ENCODE data around the gene CPT1A.
A peak's percentile ranks its signal among the peaks of the same experiment; 100 is the strongest.

Gene CPT1A

GRCh38 chr11:68761801-68762200 is 79.9 kb downstream of the CPT1A start:
- DNase-seq = no peak

GRCh38 chr11:68759991-68760390 is 81.7 kb downstream of the CPT1A start:
- DNase-seq = no peak

- no peak for DNase-seq
These were observed 84.0 kb downstream of the CPT1A start for GRCh38 chr11:68757711-68758110.

DNA sequence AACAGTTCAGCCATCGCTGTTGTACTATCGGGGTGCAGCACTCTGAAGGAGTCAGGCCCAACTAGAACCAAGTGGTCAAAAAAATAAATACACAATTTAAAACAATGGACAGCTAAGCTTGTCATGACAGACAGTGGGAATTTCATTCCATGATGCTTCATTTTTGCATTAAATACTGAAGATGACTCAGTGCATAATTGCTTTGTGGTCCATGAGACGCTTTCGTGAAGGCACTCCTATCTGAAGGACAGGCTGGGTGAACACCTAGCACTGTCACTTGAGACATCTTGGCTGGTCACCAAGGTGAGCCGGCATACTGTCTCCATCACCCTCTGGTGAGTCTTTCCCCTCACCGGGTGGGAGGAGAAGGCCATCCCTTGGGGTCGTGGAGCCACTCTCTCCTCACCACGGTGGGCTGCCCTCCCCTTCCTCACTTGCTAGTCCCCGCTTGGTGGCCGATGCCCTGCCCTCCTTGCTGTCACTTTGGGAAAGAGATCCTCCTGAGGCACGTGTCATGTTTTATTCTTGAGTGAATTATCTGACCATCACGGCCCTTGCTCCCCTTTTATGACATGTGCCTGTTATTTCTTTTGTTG is 85.4 kb downstream of the CPT1A start:
- DNase-seq = no peak

- no peak for DNase-seq
These were observed 88.4 kb downstream of the CPT1A start for GRCh38 chr11:68753300-68753699.

DNA sequence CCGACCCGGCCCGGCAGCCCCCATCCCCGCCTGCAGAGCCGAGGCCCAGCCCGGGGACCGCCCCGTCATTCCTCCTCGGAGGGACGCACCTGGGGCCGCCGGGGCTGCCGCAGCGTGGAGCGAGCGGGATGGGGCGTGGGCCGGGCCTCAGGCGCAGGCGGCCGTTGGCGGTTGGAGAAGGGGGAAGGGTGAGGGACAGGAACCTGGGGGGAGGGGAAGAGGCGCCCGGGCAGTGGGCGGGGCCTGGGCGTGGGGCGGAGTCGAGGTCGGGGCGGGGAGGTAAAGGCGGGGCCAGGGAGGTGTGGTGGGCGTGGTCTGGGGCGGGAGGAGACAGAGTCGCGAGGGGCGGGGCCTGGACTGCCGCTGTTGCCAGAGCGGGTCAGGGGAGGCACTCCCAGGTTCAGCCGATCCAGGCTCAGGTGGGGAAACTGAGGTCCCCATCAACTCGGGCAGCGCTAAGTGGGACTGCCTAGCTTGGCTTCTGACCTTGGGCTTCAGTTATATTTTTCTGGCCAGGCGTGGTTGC is 90.3 kb downstream of the CPT1A start, which contains the start of gene TESMIN:
TSS of gene TESMIN (minus strand) at position 190 of the 526 bp plus-strand sequence. CDS start 860 bp downstream, outside the sequence.
- peak in 45 of 56 donors; percentile 2 to 82 (median 39) for DNase-seq

- no peak for DNase-seq
These were observed 90.8 kb downstream of the CPT1A start for GRCh38 chr11:68751004-68751325.

DNA sequence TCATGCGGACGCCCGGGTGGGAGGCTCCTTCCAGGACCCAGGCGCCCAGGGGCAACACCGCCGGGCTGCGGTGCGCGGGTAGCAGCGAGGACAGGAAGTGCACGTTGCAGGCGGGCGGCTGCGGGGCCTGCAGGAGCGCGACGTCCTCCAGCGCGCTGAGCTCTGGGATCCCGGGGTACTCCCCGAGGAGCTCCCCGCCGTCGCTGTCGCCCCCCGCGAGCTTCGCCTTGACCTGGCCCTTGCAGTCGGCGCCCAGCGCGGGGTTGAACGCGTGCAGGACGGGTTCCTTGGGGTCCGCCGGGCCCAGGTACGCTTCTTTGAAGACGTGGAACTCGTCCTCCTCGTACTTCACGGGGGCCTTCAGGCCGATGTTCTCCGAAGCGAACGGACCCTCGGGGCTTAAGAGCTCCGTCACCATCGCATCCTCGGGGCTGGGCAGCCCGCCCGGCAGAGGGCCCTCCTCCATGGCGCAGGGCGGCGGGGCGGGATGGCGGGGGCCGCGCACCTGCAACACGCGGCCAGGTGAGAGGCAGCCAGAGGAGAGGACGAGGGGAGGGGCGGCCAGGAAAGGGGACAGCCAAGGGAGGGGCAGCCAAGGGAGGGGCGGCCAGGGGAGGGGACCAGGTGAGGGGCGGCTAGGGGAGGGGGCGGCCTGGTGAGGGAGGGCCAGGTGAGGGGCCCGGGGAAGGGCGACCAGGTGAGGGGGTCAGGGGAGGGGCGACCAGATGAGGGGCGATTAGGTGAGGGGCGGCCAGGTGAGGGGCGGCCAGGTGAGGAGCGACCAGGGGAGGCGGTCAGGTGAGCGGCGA is 91.3 kb downstream of the CPT1A start:
- no peak for DNase-seq

DNA sequence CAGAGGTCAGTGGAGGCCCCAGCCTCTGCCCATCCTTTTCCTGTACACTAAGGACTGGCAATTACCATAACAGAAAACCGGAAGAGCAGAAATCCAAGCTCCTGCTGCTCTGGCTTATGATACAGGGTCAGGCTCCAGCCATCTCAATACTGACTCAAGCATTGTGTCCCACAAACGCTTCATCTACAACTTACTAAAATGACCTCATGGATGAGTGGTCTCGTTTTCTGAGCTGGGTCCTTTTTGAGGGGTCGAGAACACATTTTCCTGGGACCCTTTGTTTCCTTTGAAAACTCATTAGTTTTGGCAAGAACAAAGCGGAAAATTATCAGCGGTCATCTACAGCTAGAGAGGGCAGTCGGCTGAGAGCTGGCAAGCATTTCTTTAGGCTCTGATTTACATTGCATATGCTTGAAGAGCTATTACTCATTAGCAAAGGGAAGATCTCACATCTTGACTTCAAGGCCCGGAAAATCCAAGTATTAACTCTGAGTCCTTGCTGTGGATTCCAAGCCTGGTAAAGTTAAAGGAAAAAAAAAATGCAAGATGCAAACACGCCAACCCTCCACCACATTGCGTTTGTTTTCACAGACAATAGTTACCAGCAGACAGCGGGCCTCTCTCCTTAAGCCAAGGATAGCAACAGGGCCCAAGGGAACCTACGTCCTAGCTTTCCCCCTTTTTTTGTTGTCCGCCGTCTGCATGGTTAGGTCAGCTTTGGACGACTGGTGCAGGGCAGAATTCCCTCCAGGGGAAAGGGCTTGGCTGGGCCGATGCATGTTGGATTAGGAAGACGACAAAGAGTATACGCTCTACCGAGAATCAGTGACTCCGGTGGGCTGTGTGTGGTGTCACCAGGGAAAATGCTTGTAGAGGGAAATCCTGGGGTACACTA is 92.2 kb downstream of the CPT1A start:
- no peak for DNase-seq

GRCh38 chr11:68748061-68748460 is 93.7 kb downstream of the CPT1A start:
- no peak for DNase-seq

- DNase-seq = no peak
These were observed 98.2 kb downstream of the CPT1A start for GRCh38 chr11:68743539-68743938.

GRCh38 chr11:68741463-68741862 is 100.3 kb downstream of the CPT1A start:
- DNase-seq = no peak

DNA sequence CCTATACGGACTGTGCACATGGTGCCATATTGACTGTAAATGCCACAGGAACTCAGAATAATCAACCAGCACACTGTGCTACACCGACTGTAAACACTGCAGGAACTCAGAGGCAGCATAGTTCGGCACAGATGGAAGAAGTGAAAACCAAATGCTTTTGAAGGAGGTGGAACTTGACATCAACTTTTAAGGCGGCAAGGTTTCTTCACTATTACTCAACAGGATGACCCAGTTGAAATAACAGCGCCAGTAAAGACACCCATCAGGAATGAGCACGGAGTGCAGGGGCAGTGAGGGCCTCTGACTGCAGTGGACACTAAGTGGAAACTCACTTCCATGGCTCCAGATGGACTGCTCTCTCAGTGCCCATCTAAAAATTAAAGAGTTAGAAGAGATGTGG is 106.1 kb downstream of the CPT1A start:
- no peak for DNase-seq

GRCh38 chr11:68735125-68735524 is 106.6 kb downstream of the CPT1A start:
- DNase-seq = no peak

DNA sequence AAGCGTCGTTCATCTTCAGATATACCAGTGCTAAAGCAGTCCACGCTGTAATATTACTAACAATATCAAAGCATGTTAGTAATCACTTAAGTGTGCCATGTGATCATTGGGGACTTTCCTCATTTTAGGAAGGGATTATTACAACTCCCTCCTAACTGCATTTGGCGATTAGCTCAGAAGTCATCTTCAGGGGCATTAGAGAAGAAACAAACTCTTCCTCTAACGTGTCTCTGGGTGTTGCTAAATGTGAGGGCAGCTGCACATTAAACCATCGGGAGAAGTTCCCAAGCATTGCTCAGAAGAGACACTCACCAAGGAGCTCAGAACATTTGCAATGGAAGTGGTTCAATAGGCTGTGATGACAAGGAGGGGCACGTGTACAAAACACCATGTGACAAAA is 107.6 kb downstream of the CPT1A start:
- no peak for DNase-seq

DNA sequence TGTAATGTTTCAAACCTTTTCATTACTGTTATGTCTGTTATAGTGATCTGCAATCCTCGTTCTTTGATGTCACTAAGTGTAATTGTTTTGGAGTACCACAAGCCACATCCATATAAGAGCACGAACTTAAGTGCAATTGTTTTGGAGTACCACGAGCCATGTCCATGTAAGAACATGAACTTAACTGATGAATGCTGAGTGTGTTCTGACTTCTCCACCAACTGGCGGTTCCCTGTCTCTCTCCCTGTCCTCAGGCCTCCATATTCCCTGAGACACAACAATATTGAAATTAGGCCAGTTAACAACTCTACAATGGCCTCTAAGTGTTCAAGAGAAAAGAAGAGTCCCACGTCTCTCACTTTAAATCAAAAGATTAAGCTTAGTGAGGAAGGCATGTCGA is 113.9 kb downstream of the CPT1A start:
- DNase-seq = peak in 2 of 56 donors; percentile 5 to 9

GRCh38 chr11:68724293-68724692 is 117.4 kb downstream of the CPT1A start:
- no peak for DNase-seq

- no peak for DNase-seq
These were observed 119.6 kb downstream of the CPT1A start for GRCh38 chr11:68722143-68722542.

- DNase-seq = no peak
These were observed 120.6 kb downstream of the CPT1A start for GRCh38 chr11:68721075-68721474.

DNA sequence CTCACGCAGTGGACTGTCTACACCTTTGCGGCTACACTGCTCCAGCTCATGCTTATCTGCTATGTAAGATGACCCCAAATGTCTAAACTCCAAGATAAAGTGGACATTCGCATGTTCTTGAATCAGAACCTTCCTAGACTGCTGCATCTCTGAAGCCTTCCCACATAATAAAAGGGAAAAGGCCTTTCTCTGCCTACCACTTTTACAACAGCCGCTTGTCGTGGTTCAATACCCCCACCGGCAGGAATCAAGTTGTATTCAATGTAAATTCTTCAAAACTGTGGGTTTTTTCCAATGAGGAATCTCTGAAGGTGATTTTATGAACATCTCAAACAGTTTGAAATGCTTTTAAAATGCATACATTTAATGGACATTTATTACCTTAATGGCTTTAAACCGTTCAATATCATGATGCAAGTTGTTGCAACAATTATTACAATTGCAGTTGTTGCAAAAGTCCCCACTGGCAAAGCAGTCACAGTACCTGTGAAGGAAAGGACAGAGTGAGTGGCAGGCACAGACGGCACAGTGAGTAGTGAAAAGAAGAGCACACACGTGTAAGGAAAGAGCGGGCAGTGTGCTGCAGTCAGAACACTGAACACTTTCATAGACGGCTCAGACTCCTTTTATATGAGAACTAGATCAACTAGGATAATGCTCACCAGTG is 126.1 kb downstream of the CPT1A start:
- DNase-seq = no peak
